IMR-90 (cell line): ENCODE measurements around the gene MOV10L1. TPM values are rescaled to one million over a fixed set of nuclear protein-coding genes. Genes with fewer than 3 reads are reported as not detected.

Source experiments
- ATAC-seq: fragments of 200-7000 bp; cut with Tn5 transposase; 2 replicates; pipeline ENCODE4 v1.9.1; 2020; ENCODE audit warnings: low read depth, mild to moderate bottlenecking, moderate library complexity
- BruUV-seq: library from RNA; stranded (reverse); fragments of 400-500 nt; replicated peaks from 2 replicates; lab custom pipeline; 2021; lab: Mats Ljungman, UMichigan
- CTCF ChIA-PET: fragments of 300-600 bp; formaldehyde crosslinking; extraction: SDS; loops from one replicate; lab custom pipeline; 2021; ENCODE audit warnings: antibody characterized with exemption; lab: Yijun Ruan, JAX
- POLR2A ChIA-PET: fragments of 300-600 bp; sonication (Branson Sonifier 250); formaldehyde crosslinking; loops from one replicate; lab custom pipeline; 2022; ENCODE audit warnings: antibody characterized with exemption; ENCODE audit not compliant: unreplicated experiment; lab: Charles Lee
- DNase-seq: peaks from one replicate; pipeline ENCODE4 v3.0.0; 2013
- H2AFZ ChIP-seq: replicated peaks from 2 replicates; pipeline ENCODE3; 2013; ENCODE audit warnings: low read length, mild to moderate bottlenecking; ENCODE audit not compliant: poor library complexity
- H2AK5ac ChIP-seq: 2 replicates; pipeline ENCODE4 v1.6.1; 2013; ENCODE audit warnings: low read depth, low read length, inconsistent platforms
- H2AK9ac ChIP-seq: replicated peaks from 2 replicates; pipeline ENCODE3; 2013; ENCODE audit warnings: mild to moderate bottlenecking, low read depth, low read length, moderate library complexity; ENCODE audit not compliant: poor library complexity
- H2BK120ac ChIP-seq: 2 replicates; pipeline ENCODE4 v1.6.1; 2013; ENCODE audit warnings: low read depth, low read length, inconsistent platforms
- H2BK15ac ChIP-seq: 3 replicates; pipeline ENCODE4 v1.6.1; 2013; ENCODE audit warnings: low read depth, low read length, inconsistent platforms
- H2BK20ac ChIP-seq: 2 replicates; pipeline ENCODE4 v1.6.1; 2013; ENCODE audit warnings: low read depth, mild to moderate bottlenecking, inconsistent platforms, low read length, moderate library complexity
- H2BK5ac ChIP-seq: 2 replicates; pipeline ENCODE4 v1.6.1; 2013; ENCODE audit warnings: mild to moderate bottlenecking, low read depth, low read length, inconsistent platforms; ENCODE audit not compliant: poor library complexity, severe bottlenecking
- H3K14ac ChIP-seq: replicated peaks from 2 replicates; pipeline ENCODE4 v1.6.1; 2013; ENCODE audit warnings: low read depth, low read length, inconsistent platforms
- H3K18ac ChIP-seq: 2 replicates; pipeline ENCODE4 v1.6.1; 2013; ENCODE audit warnings: low read depth, low read length, control low read depth
- H3K23ac ChIP-seq: 2 replicates; pipeline ENCODE4 v1.6.1; 2013; ENCODE audit warnings: low read depth, low read length, inconsistent platforms
- H3K27ac ChIP-seq: 2 replicates; pipeline ENCODE4 v1.5.1; 2013; ENCODE audit warnings: mild to moderate bottlenecking, control low read depth, low read length; ENCODE audit not compliant: insufficient read depth
- H3K27me3 ChIP-seq: 2 replicates; pipeline ENCODE4 v1.6.1; 2013; ENCODE audit warnings: low read length; ENCODE audit not compliant: control insufficient read depth, insufficient read depth
- H3K36me3 ChIP-seq: 2 replicates; pipeline ENCODE4 v1.6.1; 2013; ENCODE audit warnings: low read length, mixed read lengths; ENCODE audit not compliant: control insufficient read depth, insufficient read depth
- H3K4ac ChIP-seq: 2 replicates; pipeline ENCODE4 v1.6.1; 2013; ENCODE audit warnings: low read depth, low read length, inconsistent platforms
- H3K4me1 ChIP-seq: 2 replicates; pipeline ENCODE4 v1.6.1; 2013; ENCODE audit warnings: low read length, mixed read lengths; ENCODE audit not compliant: control insufficient read depth, insufficient read depth
- H3K4me2 ChIP-seq: 2 replicates; pipeline ENCODE4 v1.6.1; 2013; ENCODE audit warnings: low read depth, mild to moderate bottlenecking, control low read depth, low read length, moderate library complexity
- H3K4me3 ChIP-seq: 2 replicates; pipeline ENCODE4 v1.5.1; 2013; ENCODE audit warnings: low read depth, mild to moderate bottlenecking, control low read depth, low read length, moderate library complexity; ENCODE audit not compliant: insufficient read depth
- H3K56ac ChIP-seq: 2 replicates; pipeline ENCODE4 v1.6.1; 2013; ENCODE audit warnings: low read length, inconsistent platforms; ENCODE audit not compliant: insufficient read depth; ENCODE audit errors: extremely low read depth
- H3K79me1 ChIP-seq, 2 experiments: 2 replicates each; pipeline ENCODE4 v1.6.1; 2013; ENCODE audit warnings: low read length in 2 of 2, inconsistent platforms in 1 of 2, low read depth in 1 of 2
- H3K9ac ChIP-seq: 2 replicates; pipeline ENCODE4 v1.6.1; 2013; ENCODE audit warnings: low read depth, low read length, control low read depth
- H3K9me1 ChIP-seq: 2 replicates; pipeline ENCODE4 v1.6.1; 2013; ENCODE audit warnings: low read length, inconsistent platforms; ENCODE audit not compliant: insufficient read depth
- H3K9me3 ChIP-seq: 2 replicates; pipeline ENCODE4 v1.6.1; 2013; ENCODE audit warnings: low read length; ENCODE audit not compliant: control insufficient read depth, insufficient read depth
- H4K20me1 ChIP-seq: 2 replicates; pipeline ENCODE4 v1.6.1; 2013; ENCODE audit warnings: low read length, inconsistent platforms; ENCODE audit not compliant: insufficient read depth
- H4K5ac ChIP-seq: 2 replicates; pipeline ENCODE4 v1.6.1; 2013; ENCODE audit warnings: mild to moderate bottlenecking, low read depth, low read length, control low read depth
- H4K8ac ChIP-seq, 2 experiments: 2 replicates each; pipeline ENCODE4 v1.6.1; 2013; ENCODE audit warnings: low read depth in 2 of 2, low read length in 2 of 2, control low read depth in 1 of 2, inconsistent platforms in 1 of 2
- H4K91ac ChIP-seq: 2 replicates; pipeline ENCODE4 v1.6.1; 2013; ENCODE audit warnings: low read depth, low read length, inconsistent platforms; ENCODE audit not compliant: insufficient read depth
- BHLHE40 ChIP-seq: fragments of 150-350 bp; IDR thresholded peaks from 2 replicates; pipeline ENCODE4 v1.6.1; 2016; ENCODE audit warnings: mild to moderate bottlenecking, low read depth, low read length
- RFX5 ChIP-seq: IDR thresholded peaks from 2 replicates; pipeline ENCODE4 v1.8.0; 2012; ENCODE audit warnings: low read depth, mild to moderate bottlenecking, low read length, moderate library complexity
- SMC3 ChIP-seq: fragments of 150-350 bp; IDR thresholded peaks from 2 replicates; pipeline ENCODE4 v1.6.1; 2016; ENCODE audit warnings: low read depth, mild to moderate bottlenecking, antibody characterized with exemption, low read length, moderate library complexity
- WGBS, 2 experiments: methylation state at CpG; one replicate each; pipeline versions ENCODE4 v1.1.5 to v1.1.7; 2013; ENCODE audit warnings: missing lambda C conversion rate in 2 of 2; ENCODE audit not compliant: insufficient read length in 1 of 2; ENCODE audit errors: extremely low coverage in 2 of 2; 5-methylcytosine and 5-hydroxymethylcytosine counted together
- dilution Hi-C: fragments of 300-500 bp; cut with HindIII; formaldehyde crosslinking; loops from one replicate; pipeline ENCODE4 v1.14.3; 2018; ENCODE audit warnings: low sequenced_read_pairs; ENCODE audit not compliant: unreplicated experiment
- in situ Hi-C: fragments of 300-500 bp; cut with MboI; formaldehyde crosslinking; loops from 3 replicates; pipeline ENCODE4 v1.14.3; 2019; ENCODE audit warnings: low sequenced_read_pairs, inconsistent platforms, mixed read lengths
- intact Hi-C: fragments of 100-400 bp; cut with micrococcal nuclease; formaldehyde crosslinking; loops from 2 replicates; pipeline ENCODE4 v1.10.0; 2022
- polyA plus RNA-seq, 3 experiments: library from polyadenylated mRNA; depleted of rRNA; stranded (reverse); fragments of >200 nt; gene quantifications; 2 replicates each; pipeline ENCODE4 v1.2.3, GENCODE V29; 2012; ENCODE audit warnings: low replicate concordance in 1 of 3
- total RNA-seq: library from RNA; depleted of rRNA; stranded (reverse); fragments of >200 nt; gene quantifications from 2 replicates; pipeline ENCODE4 v1.2.3, GENCODE V29; 2012
- TF ChIP-seq, protein P1 (sequence below): conservative IDR thresholded peaks from 2 replicates; pipeline ENCODE4 v1.5.1; 2012; ENCODE audit warnings: mild to moderate bottlenecking, low read depth, low read length, improper control_type of control experiment

MOV10L1 gene
- total and polyA plus RNA-seq, 2 of the 4 experiments (the other 2 are of a cell fraction): 0.72 to 1.4 TPM

DNA sequence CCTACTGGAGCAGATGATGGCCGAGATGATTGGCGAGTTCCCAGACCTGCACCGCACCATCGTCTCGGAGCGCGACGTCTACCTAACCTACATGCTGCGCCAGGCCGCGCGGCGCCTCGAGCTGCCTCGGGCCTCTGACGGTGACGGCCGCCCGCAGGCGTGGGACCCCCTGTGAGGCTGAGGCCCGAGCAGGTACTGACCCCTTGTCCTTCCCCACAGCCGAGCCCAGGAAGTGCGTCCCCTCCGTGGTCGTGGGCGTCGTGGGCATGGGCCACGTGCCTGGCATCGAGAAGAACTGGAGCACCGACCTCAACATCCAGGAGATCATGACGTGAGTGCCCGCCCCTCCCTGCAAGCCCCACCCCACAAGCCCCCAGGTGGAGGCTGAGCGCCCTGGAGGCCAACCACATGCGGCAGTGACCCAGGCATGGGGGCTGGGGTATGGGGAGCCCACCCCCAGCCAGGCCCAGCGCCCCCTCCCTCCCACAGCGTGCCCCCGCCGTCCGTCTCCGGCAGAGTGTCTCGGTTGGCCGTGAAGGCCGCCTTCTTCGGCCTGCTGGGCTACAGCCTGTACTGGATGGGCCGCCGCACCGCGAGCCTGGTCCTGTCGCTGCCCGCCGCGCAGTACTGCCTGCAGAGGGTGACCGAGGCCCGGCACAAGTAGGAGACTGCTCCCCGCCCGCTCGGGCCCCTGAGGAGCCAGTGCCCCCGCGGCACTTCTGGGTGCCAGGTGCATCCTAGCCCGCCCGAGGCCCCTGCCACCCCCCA, 108.2 kb downstream of the MOV10L1 start (continued):
- TF ChIP-seq RFX5: no peak

DNA sequence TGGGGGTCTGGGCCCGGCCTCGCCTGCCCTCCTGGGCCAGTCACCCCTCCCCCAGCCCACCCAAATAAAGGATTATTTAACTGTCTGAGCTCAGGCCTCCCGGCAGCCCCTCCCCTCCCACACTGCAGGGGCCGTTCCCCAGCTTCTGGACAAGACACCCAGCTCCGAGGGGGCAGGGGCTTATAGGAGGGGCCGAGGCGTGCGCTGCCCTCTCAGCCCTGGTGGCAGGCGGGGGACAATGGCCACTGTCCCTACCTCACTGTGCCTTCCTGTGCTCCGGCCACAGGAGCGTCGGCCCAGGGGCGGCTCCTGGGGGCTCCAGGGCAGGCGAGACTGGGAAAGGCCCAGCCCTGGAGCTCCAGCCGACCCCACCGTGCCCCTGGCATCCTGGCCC, 108.8 kb downstream of the MOV10L1 start:
- Histone ChIP-seq H3K27ac (no peak overlapping the region), H3K23ac (no peak overlapping the region), H3K36me3 (peaks cover 30% of the 10 kb centered on the region), H2AK9ac (no peak overlapping the region), H2BK15ac (no peak overlapping the region), H3K4me1 (peaks cover 4% of the 10 kb centered on the region; the same call in 1 of the 2 replicates), H4K20me1 (peaks cover 17% of the 10 kb centered on the region), H3K14ac (no peak overlapping the region), H2BK20ac (no peak overlapping the region), H4K8ac (no peak overlapping the region), H3K18ac (no peak overlapping the region), H3K79me1 (peaks cover 27 to 31% of the 10 kb centered on the region in 2 experiments), H2BK120ac (no peak overlapping the region), H4K5ac (no peak overlapping the region), H3K9ac (no peak overlapping the region), H2BK5ac (no peak overlapping the region), H3K4me3 (no peak overlapping the region), H3K9me3 (no peaks in the 10 kb centered on the region), H2AFZ (no peak overlapping the region), H3K4ac (no peak overlapping the region), H4K91ac (no peak overlapping the region), H3K56ac (no peak overlapping the region), H2AK5ac (no peak overlapping the region), H3K9me1 (0 out of 2 replicates have a peak, but pooled peaks cover 2% of the 10 kb centered on the region), H3K4me2 (no peak overlapping the region), H3K27me3 (no peaks in the 10 kb centered on the region)
- in situ Hi-C loops (no loop called here), dilution Hi-C loops (no loop called here), intact Hi-C loops (no loop called here)
- BruUV-seq: no TSS peak
- no peak for ATAC-seq
- ChIA-PET POLR2A (no interaction called here), CTCF (no interaction called here)
- TF ChIP-seq, protein P1, sequence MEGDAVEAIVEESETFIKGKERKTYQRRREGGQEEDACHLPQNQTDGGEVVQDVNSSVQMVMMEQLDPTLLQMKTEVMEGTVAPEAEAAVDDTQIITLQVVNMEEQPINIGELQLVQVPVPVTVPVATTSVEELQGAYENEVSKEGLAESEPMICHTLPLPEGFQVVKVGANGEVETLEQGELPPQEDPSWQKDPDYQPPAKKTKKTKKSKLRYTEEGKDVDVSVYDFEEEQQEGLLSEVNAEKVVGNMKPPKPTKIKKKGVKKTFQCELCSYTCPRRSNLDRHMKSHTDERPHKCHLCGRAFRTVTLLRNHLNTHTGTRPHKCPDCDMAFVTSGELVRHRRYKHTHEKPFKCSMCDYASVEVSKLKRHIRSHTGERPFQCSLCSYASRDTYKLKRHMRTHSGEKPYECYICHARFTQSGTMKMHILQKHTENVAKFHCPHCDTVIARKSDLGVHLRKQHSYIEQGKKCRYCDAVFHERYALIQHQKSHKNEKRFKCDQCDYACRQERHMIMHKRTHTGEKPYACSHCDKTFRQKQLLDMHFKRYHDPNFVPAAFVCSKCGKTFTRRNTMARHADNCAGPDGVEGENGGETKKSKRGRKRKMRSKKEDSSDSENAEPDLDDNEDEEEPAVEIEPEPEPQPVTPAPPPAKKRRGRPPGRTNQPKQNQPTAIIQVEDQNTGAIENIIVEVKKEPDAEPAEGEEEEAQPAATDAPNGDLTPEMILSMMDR: no peak
- TF ChIP-seq SMC3 (no peak), BHLHE40 (no peak)
- no peak for DNase-seq
- WGBS, 2 experiments: 80% methylated on average over 1 of the region's 16 CpGs; no CpG with 5 or more reads in 1 of the 2 experiments
